HepG2 (cell line): Measurements from ENCODE around the gene DNAJC21. TPM values are rescaled to one million over a fixed set of nuclear protein-coding genes. Genes with fewer than 3 reads are reported as not detected.
"Not testable (repeated sequence)": the region's sequence is repeated elsewhere in the genome, so short reads cannot be mapped to it uniquely, and the experiment has no call there.

Source experiments
- ATAC-seq: fragments of 200-7000 bp; cut with Tn5 transposase; 3 replicates; pipeline ENCODE4 v1.9.1; 2020; ENCODE audit warnings: mild to moderate bottlenecking, moderate library complexity
- BruUV-seq: library from RNA; stranded (reverse); fragments of 400-500 nt; replicated peaks from 2 replicates; lab custom pipeline; 2021; lab: Mats Ljungman, UMichigan
- CTCF ChIA-PET: fragments of 300-600 bp; formaldehyde crosslinking; extraction: SDS; loops from one replicate; lab custom pipeline; 2021; ENCODE audit warnings: low total read pairs, inconsistent platforms, low intra/inter-chr PET ratio; lab: Yijun Ruan, JAX
- POLR2A ChIA-PET: fragments of 350-600 bp; sonication (Branson Sonifier 250); formaldehyde crosslinking; loops from one replicate; lab custom pipeline; 2020; ENCODE audit warnings: antibody characterized with exemption, inconsistent platforms; lab: Yijun Ruan, JAX
- DNase-seq: peaks from one replicate; pipeline ENCODE4 v3.0.0-alpha.2; 2015; ENCODE audit warnings: low spot score
- FAIRE-seq: peaks from 3 replicates; lab custom pipeline; 2011; peaks lifted over from hg19 to GRCh38; lab: Jason Lieb, UNC
- H2AFZ ChIP-seq: one replicate; pipeline ENCODE4 v1.6.1; 2011; ENCODE audit warnings: low read length, inconsistent platforms
- H3K27ac ChIP-seq: fragments of 300-600 bp; 3 replicates; pipeline ENCODE4 v1.8.0; 2011; ENCODE audit warnings: mixed run types, mild to moderate bottlenecking, mixed read lengths, low read length, inconsistent platforms; ENCODE audit not compliant: insufficient read depth; ENCODE audit errors: extremely low read length
- H3K27me3 ChIP-seq, 2 experiments: fragments of 200-600 bp in 1 of 2; 2 replicates in 1 of 2; 3 replicates in 1 of 2; pipeline versions ENCODE4 v1.6.0 to v1.8.0; 2011; ENCODE audit warnings: low read length in 2 of 2, mild to moderate bottlenecking in 2 of 2, moderate library complexity in 2 of 2, inconsistent platforms in 1 of 2; ENCODE audit not compliant: insufficient read depth in 2 of 2, control insufficient read depth in 1 of 2
- H3K36me3 ChIP-seq, 2 experiments: fragments of 200-600 bp in 1 of 2; replicated peaks in 1 of 2; 2 replicates in 1 of 2; 3 replicates in 1 of 2; pipeline versions ENCODE4 v1.5.1 to v1.8.0; 2011; ENCODE audit warnings: low read length in 2 of 2, inconsistent platforms in 1 of 2; ENCODE audit not compliant: insufficient read depth in 2 of 2, control insufficient read depth in 1 of 2
- H3K4me1 ChIP-seq: 2 replicates; pipeline ENCODE4 v1.5.1; 2012; ENCODE audit warnings: low read length, inconsistent platforms; ENCODE audit not compliant: insufficient read depth
- H3K4me2 ChIP-seq: 2 replicates; pipeline ENCODE4 v1.6.0; 2011; ENCODE audit warnings: low read depth, low read length, inconsistent platforms
- H3K4me3 ChIP-seq, 3 experiments: fragments of 200-600 bp in 1 of 3; sonication (generic), shearing (Covaris generic) in 1 of 3; replicated peaks in 1 of 3; 2 replicates each; pipeline ENCODE4 v1.5.1; 2011 to 2016; ENCODE audit warnings: low read length in 3 of 3, inconsistent platforms in 2 of 3, low read depth in 2 of 3, mild to moderate bottlenecking in 2 of 3, control low read depth in 1 of 3, mixed read lengths in 1 of 3; ENCODE audit not compliant: insufficient read depth in 1 of 3
- H3K79me2 ChIP-seq: one replicate; pipeline ENCODE4 v1.6.1; 2011; ENCODE audit warnings: low read length, inconsistent platforms; ENCODE audit not compliant: insufficient read depth
- H3K9ac ChIP-seq: 2 replicates; pipeline ENCODE4 v1.6.0; 2011; ENCODE audit warnings: mild to moderate bottlenecking, low read depth, low read length, inconsistent platforms; ENCODE audit not compliant: insufficient read depth
- H3K9me3 ChIP-seq: 2 replicates; pipeline ENCODE4 v1.5.1; 2012; ENCODE audit warnings: mild to moderate bottlenecking, low read length
- H4K20me1 ChIP-seq: 2 replicates; pipeline ENCODE4 v1.6.0; 2011; ENCODE audit warnings: inconsistent platforms, mild to moderate bottlenecking, low read length, moderate library complexity; ENCODE audit not compliant: insufficient read depth
- CREB1 ChIP-seq, 2 experiments: fragments of 450-650 bp in 1 of 2; IDR thresholded peaks; 2 replicates each; pipeline ENCODE4 v1.6.1; 2016 to 2017; ENCODE audit warnings: control low read depth in 1 of 2, mild to moderate bottlenecking in 1 of 2, missing compliant biosample characterization in 1 of 2, missing genetic modification characterization in 1 of 2
- EP300 ChIP-seq, 3 experiments: sonication (generic) in 1 of 3; formaldehyde crosslinking in 1 of 3; IDR thresholded peaks; 2 replicates each; pipeline versions ENCODE4 v1.5.1 to v1.6.1; 2011 to 2020; ENCODE audit warnings: low read depth in 2 of 3, low read length in 2 of 3, borderline replicate concordance in 1 of 3, improper control_type of control experiment in 1 of 3, mild to moderate bottlenecking in 1 of 3, missing genetic modification reagents in 1 of 3, moderate library complexity in 1 of 3
- FOSL2 ChIP-seq: sonication (generic); formaldehyde crosslinking; IDR thresholded peaks from 2 replicates; pipeline ENCODE4 v1.4.0; 2020; ENCODE audit warnings: missing genetic modification reagents
- HNRNPK ChIP-seq: fragments of 200-400 bp; formaldehyde crosslinking; IDR thresholded peaks from 2 replicates; pipeline ENCODE4 v1.6.1; 2018; ENCODE audit warnings: low read length, low read depth, moderate library complexity, mild to moderate bottlenecking; ENCODE audit not compliant: poor library complexity, severe bottlenecking
- PHF20 ChIP-seq: sonication (generic); formaldehyde crosslinking; IDR thresholded peaks from 2 replicates; pipeline ENCODE4 v1.5.0; 2020; ENCODE audit warnings: mild to moderate bottlenecking, missing genetic modification reagents
- SRSF1 ChIP-seq: fragments of 200-400 bp; formaldehyde crosslinking; optimal IDR thresholded peaks from 2 replicates; pipeline ENCODE3; 2017; ENCODE audit warnings: mild to moderate bottlenecking, low read depth, low read length, moderate library complexity
- STAG1 ChIP-seq: sonication (generic); formaldehyde crosslinking; IDR thresholded peaks from 2 replicates; pipeline ENCODE4 v1.4.0; 2020; ENCODE audit warnings: missing genetic modification reagents
- ZMAT3 ChIP-seq: sonication (generic); formaldehyde crosslinking; conservative IDR thresholded peaks from 2 replicates; pipeline ENCODE4 v1.7.0; 2021; ENCODE audit warnings: missing genetic modification reagents
- ZNF224 ChIP-seq: sonication (generic); formaldehyde crosslinking; IDR thresholded peaks from 2 replicates; pipeline ENCODE4 v1.5.0; 2020; ENCODE audit warnings: mild to moderate bottlenecking, missing genetic modification reagents
- ZNF775 ChIP-seq: sonication (generic); formaldehyde crosslinking; IDR thresholded peaks from 2 replicates; pipeline ENCODE4 v1.4.0; 2020; ENCODE audit warnings: missing genetic modification reagents, mild to moderate bottlenecking, moderate library complexity, borderline replicate concordance
- WGBS: methylation state at CpG from one replicate; pipeline ENCODE4 v1.1.6; 2017; ENCODE audit warnings: low lambda C conversion rate; 5-methylcytosine and 5-hydroxymethylcytosine counted together
- in situ Hi-C: cut with HindIII; loops from 2 replicates; pipeline ENCODE4 v1.10.0; 2017; ENCODE audit warnings: low pct_unique_long_range_greater_than_20kb; ENCODE audit not compliant: extremely low pct_ligation_motif_present
- intact Hi-C: fragments of 100-400 bp; cut with micrococcal nuclease; formaldehyde crosslinking; loops from one replicate; pipeline ENCODE4 v1.10.0; 2022; ENCODE audit not compliant: unreplicated experiment
- polyA plus RNA-seq, 8 experiments: library from polyadenylated mRNA; depleted of rRNA in 3 of 8; stranded (reverse) in 7 of 8; unstranded in 1 of 8; fragments of >200 nt; fragmentation: Illumina TruSeq in 4 of 8; extraction: Trizol in 4 of 8; gene quantifications; 2 replicates each; pipeline versions ENCODE4 v1.2.1 to v1.2.3, GENCODE V29; 2011 to 2016; ENCODE audit warnings: low read depth in 4 of 8, missing spikeins in 1 of 8, mixed read lengths in 1 of 8; ENCODE audit not compliant: insufficient read depth in 1 of 8
- total RNA-seq, 5 experiments: library from RNA; depleted of rRNA; stranded (reverse); fragments of >200 nt; fragmentation: Illumina TruSeq; extraction: Trizol; gene quantifications; 2 replicates each; pipeline ENCODE4 v1.2.3, GENCODE V29; 2016; ENCODE audit warnings: low read depth in 1 of 5

DNAJC21 gene
- total and polyA plus RNA-seq, 2 of the 13 experiments (the other 11 are each of a cell fraction or from before 2014, with no cell fraction given): 10.9 to 41.6 TPM

DNA sequence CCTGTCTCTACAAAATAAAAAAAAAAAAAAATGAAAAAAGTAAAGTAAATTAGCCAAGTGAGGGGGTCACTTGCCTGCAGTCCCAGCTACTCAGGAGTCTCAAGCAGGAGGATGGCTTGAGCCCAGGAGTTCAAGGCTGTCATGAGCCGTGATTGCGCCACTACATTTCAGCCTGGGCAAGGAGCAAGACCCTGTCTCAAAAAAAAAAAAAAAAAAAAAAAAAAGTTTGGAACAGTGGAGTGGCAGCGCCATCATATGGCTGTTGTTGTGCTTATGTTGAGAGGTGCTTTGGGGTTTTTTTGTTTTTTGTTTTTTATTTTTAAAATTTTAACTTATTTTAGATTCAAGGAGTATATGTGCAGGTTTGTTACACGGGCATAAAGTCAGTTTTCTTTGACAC lies 10.3 kb upstream of the DNAJC21 start (continued):
- no peak for TF ChIP-seq ZNF224 (CRISPR knock-in tag)
- TF ChIP-seq STAG1 (CRISPR knock-in tag): peak; percentile 38

DNA sequence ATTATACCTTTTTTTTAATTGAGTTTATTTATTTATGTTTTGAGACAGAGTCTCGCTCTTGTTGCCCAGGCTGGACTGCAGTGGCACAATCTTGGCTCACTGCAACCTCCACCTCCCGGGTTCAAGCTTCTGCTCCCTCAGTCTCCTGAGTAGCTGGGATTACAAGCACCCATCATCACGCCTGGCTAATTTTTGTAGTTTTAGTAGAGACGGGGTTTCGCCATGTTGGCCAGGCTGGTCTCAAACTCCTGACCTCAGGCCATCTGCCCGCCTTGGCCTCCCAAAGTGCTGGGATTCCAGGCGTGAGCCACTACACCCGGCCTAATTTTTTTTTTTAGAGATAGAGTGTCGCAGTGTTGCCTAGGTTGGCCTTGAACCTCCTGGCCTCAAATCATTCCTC lies 6.1 kb upstream of the DNAJC21 start:
- H3K27me3 ChIP-seq, H3K4me3 ChIP-seq, ATAC-seq, intact Hi-C loops, H3K27ac ChIP-seq, H3K4me1 ChIP-seq, CTCF ChIA-PET, H3K9ac ChIP-seq, H4K20me1 ChIP-seq, H2AFZ ChIP-seq, H3K9me3 ChIP-seq, H3K4me2 ChIP-seq, in situ Hi-C loops, DNase-seq, BruUV-seq, FAIRE-seq: not testable (repeated sequence)
- WGBS: 100% methylated on average over 9 of the region's 9 CpGs
- POLR2A ChIA-PET: interaction anchor here (1.3 kb wide), 1 partner anchor 8 kb away, joined by 6 read pairs; the partner anchor contains the start of genes BRIX1 and RAD1
- Histone ChIP-seq H3K79me2 (peaks cover 15% of the 10 kb centered on the region), H3K36me3 (peaks cover 10 to 66% of the 10 kb centered on the region in 2 experiments)

DNA sequence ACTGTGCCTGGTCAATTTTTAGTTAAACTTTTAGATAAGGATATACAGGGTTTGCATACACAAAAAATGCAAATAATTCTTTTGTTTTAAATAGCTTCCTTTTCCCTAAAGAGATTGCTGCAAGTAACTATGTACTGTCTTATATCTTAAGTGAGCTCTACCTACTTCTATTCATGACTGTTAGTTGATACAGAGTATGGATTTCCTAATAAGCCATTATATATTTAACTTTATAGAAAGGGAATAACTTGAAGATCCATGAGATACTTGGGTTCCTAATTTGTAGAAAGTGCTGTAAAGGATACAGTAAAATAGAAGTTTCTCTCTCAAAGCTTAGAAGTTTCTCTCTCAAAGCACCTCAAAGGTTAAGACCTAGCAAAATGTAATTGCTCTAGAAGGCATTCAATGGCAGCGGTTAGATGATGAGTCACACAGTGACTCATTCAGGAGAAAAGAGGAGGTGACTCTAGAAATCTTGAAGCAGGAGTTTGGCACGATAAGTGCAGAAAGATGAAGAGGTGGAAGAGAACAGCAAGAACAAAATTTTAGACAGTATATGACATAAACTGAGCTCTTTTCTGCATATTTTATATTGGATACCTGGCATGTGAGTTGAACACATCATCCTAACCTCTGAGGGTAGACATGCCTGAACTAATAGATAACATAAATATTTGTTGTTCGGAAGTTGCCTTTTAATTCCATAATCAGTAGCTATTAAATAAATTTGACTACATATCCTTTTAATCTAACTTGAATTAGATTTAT lies 5.5 kb upstream of the DNAJC21 start:
- no peak for ATAC-seq
- peaks cover 8% of the 10 kb centered on the region; the same call in 1 of the 2 replicates for H3K4me1 ChIP-seq
- no peak overlapping the region for H3K9ac ChIP-seq
- H3K36me3 ChIP-seq: peaks cover 10 to 63% of the 10 kb centered on the region in 2 experiments
- no peaks in the 10 kb centered on the region for H3K9me3 ChIP-seq
- H3K4me3 ChIP-seq: no peak overlapping the region
- intact Hi-C loops: no loop called here
- peaks cover 9% of the 10 kb centered on the region for H3K79me2 ChIP-seq
- CTCF ChIA-PET: no interaction called here
- no peaks in the 10 kb centered on the region for H3K27me3 ChIP-seq
- DNase-seq: no peak
- POLR2A ChIA-PET: interaction anchor here (1.3 kb wide), 1 partner anchor 8 kb away, joined by 6 read pairs; the partner anchor contains the start of genes BRIX1 and RAD1
- no TSS peak for BruUV-seq
- no peak for TF ChIP-seq ZMAT3 (CRISPR knock-in tag)
- TF ChIP-seq PHF20 (CRISPR knock-in tag): no peak
- TF ChIP-seq FOSL2: peak; percentile 43
- TF ChIP-seq HNRNPK: no peak
- TF ChIP-seq ZNF775 (CRISPR knock-in tag): no peak
- TF ChIP-seq EP300 (IDR thresholded peaks at IDR 0.05; ENCODE audit: low read depth in 2 of 2, low read length in 2 of 2): no peak
- no peak for TF ChIP-seq EP300 (CRISPR knock-in tag; IDR thresholded peaks at IDR 0.05; ENCODE audit: borderline replicate concordance)
- 0 out of 2 replicates have a peak, but pooled peaks have one; percentile 19 for TF ChIP-seq CREB1 (IDR thresholded peaks at IDR 0.05)
- no peak for TF ChIP-seq CREB1 (CRISPR knock-in tag; IDR thresholded peaks at IDR 0.05)
- TF ChIP-seq SRSF1: no peak
- TF ChIP-seq, all 625 proteins: peak for 2
- Histone ChIP-seq H4K20me1 (no peaks in the 10 kb centered on the region), H3K4me2 (no peak overlapping the region), H3K27ac (no peak overlapping the region), H2AFZ (no peak overlapping the region)
- FAIRE-seq: no peak
- in situ Hi-C loops: no loop called here
- WGBS: 90% methylated on average over 3 of the region's 3 CpGs
